ENCODE measurements around the gene RPL35.
"Not testable (repeated sequence)": the region's sequence is repeated elsewhere in the genome, so short reads cannot be mapped to it uniquely, and the experiment has no call there.

GRCh38 chr9:124838132-124838531, 23.6 kb downstream of the RPL35 start:
- TF ChIP-seq CTCF (optimal IDR thresholded peaks at IDR 0.05 in 1 of 3, IDR thresholded peaks at IDR 0.05 in 1 of 3, conservative IDR thresholded peaks at IDR 0.05 in 1 of 3; ENCODE audit: extremely low read depth in 1 of 3, insufficient read depth in 2 of 3, low read length in 3 of 3); EZH2 (IDR thresholded peaks at IDR 0.05; ENCODE audit: low read length): not testable (repeated sequence)
